Keratinocyte (primary cell): ENCODE results near the gene EEF1A2. TPM values are rescaled to one million over a fixed set of nuclear protein-coding genes. Genes with fewer than 3 reads are reported as not detected.

ENCODE experiments used
- DNase-seq: peaks from one replicate; pipeline ENCODE4 v3.0.0-alpha.2; 2011; ENCODE audit warnings: low read depth, missing footprints, low spot score
- FAIRE-seq: peaks from 2 replicates; lab custom pipeline; 2011; peaks lifted over from hg19 to GRCh38; lab: Jason Lieb, UNC
- H2AFZ ChIP-seq: 2 replicates; pipeline ENCODE4 v1.6.0; 2012; ENCODE audit warnings: low read length, control low read depth, inconsistent platforms; ENCODE audit not compliant: control insufficient read depth
- H3K27ac ChIP-seq: 2 replicates; pipeline ENCODE4 v1.5.1; 2011; ENCODE audit warnings: low read length; ENCODE audit not compliant: control insufficient read depth, insufficient read depth
- H3K27me3 ChIP-seq: 3 replicates; pipeline ENCODE4 v1.6.0; 2011; ENCODE audit warnings: low read length; ENCODE audit not compliant: control insufficient read depth, insufficient read depth; ENCODE audit errors: extremely low read depth
- H3K36me3 ChIP-seq, 2 experiments: 2 replicates in 1 of 2; 3 replicates in 1 of 2; pipeline ENCODE4 v1.5.1; 2011; ENCODE audit warnings: low read length in 2 of 2, mild to moderate bottlenecking in 1 of 2; ENCODE audit not compliant: control insufficient read depth in 2 of 2, insufficient read depth in 2 of 2; ENCODE audit errors: extremely low read depth in 1 of 2
- H3K4me1 ChIP-seq: 3 replicates; pipeline ENCODE4 v1.5.1; 2011; ENCODE audit warnings: low read length; ENCODE audit not compliant: control insufficient read depth, insufficient read depth; ENCODE audit errors: extremely low read depth
- H3K4me2 ChIP-seq: 3 replicates; pipeline ENCODE4 v1.6.0; 2011; ENCODE audit warnings: low read depth, low read length; ENCODE audit not compliant: control insufficient read depth, insufficient read depth; ENCODE audit errors: extremely low read depth
- H3K4me3 ChIP-seq, 3 experiments: fragments of 200-600 bp in 1 of 3; sonication (generic) in 1 of 3; 2 replicates in 2 of 3; 3 replicates in 1 of 3; pipeline ENCODE4 v1.5.1; 2011 to 2016; ENCODE audit warnings: low read length in 3 of 3, mild to moderate bottlenecking in 3 of 3, control low read depth in 2 of 3, inconsistent platforms in 1 of 3, low read depth in 1 of 3, mixed read lengths in 1 of 3, mixed run types in 1 of 3, moderate library complexity in 1 of 3; ENCODE audit not compliant: control insufficient read depth in 2 of 3, insufficient read depth in 2 of 3; ENCODE audit errors: extremely low read depth in 1 of 3
- H3K79me2 ChIP-seq: 2 replicates; pipeline ENCODE4 v1.6.0; 2012; ENCODE audit warnings: low read length; ENCODE audit not compliant: control insufficient read depth, insufficient read depth
- H3K9ac ChIP-seq: 3 replicates; pipeline ENCODE4 v1.6.0; 2011; ENCODE audit warnings: low read length; ENCODE audit not compliant: control insufficient read depth, insufficient read depth; ENCODE audit errors: extremely low read depth
- H3K9me1 ChIP-seq: 3 replicates; pipeline ENCODE4 v1.6.0; 2011; ENCODE audit warnings: low read length; ENCODE audit not compliant: control insufficient read depth, insufficient read depth; ENCODE audit errors: extremely low read depth
- H3K9me3 ChIP-seq: 2 replicates; pipeline ENCODE4 v1.5.1; 2012; ENCODE audit warnings: low read depth, low read length; ENCODE audit not compliant: control insufficient read depth
- H4K20me1 ChIP-seq: 3 replicates; pipeline ENCODE4 v1.6.0; 2011; ENCODE audit warnings: low read length; ENCODE audit not compliant: control insufficient read depth, insufficient read depth; ENCODE audit errors: extremely low read depth
- CTCF ChIP-seq, 3 experiments: IDR thresholded peaks in 1 of 3; conservative IDR thresholded peaks in 1 of 3; optimal IDR thresholded peaks in 1 of 3; 2 replicates in 2 of 3; 3 replicates in 1 of 3; pipeline versions ENCODE3 to v1.5.1; 2011; ENCODE audit warnings: low read length in 3 of 3, mild to moderate bottlenecking in 3 of 3, moderate library complexity in 2 of 3, control low read depth in 1 of 3, inconsistent platforms in 1 of 3; ENCODE audit not compliant: insufficient read depth in 2 of 3; ENCODE audit errors: extremely low read depth in 1 of 3
- EZH2 ChIP-seq: IDR thresholded peaks from one replicate; pipeline ENCODE4 v1.6.1; 2012; ENCODE audit warnings: inconsistent platforms, mild to moderate bottlenecking, low read length, moderate library complexity
- dilution Hi-C: fragments of 300-500 bp; cut with MboI; formaldehyde crosslinking; loops from one replicate; pipeline ENCODE4 v1.7.0; 2020; ENCODE audit warnings: low sequenced_read_pairs; ENCODE audit not compliant: extremely low pct_ligation_motif_present
- polyA plus RNA-seq, 5 experiments: library from polyadenylated mRNA; depleted of rRNA in 3 of 5; stranded (reverse) in 3 of 5; stranded (forward) in 1 of 5; unstranded in 1 of 5; fragments of >200 nt; gene quantifications; 1 replicate in 1 of 5; 2 replicates in 3 of 5; 3 replicates in 1 of 5; pipeline versions ENCODE4 v1.2.1 to v1.2.3, GENCODE V29; 2011 to 2012; ENCODE audit warnings: missing spikeins in 2 of 5, low read depth in 1 of 5, low replicate concordance in 1 of 5

Gene EEF1A2
- polyA plus RNA-seq, 1 donor (not counting 4 experiments of a cell fraction or from before 2014, with no cell fraction given), result 0.12 TPM

- FAIRE-seq (no peak), DNase-seq (no peak)
- Histone ChIP-seq H3K4me1 (peaks cover 10% of the 10 kb centered on the region), H3K4me3 (no peak overlapping the region), H2AFZ (no peak overlapping the region), H3K9me3 (no peaks in the 10 kb centered on the region), H3K79me2 (no peaks in the 10 kb centered on the region), H3K27me3 (peaks cover 42% of the 10 kb centered on the region), H4K20me1 (peaks cover 6% of the 10 kb centered on the region), H3K4me2 (no peak overlapping the region), H3K36me3 (no peaks in the 10 kb centered on the region), H3K27ac (no peak overlapping the region), H3K9ac (no peak overlapping the region), H3K9me1 (no peaks in the 10 kb centered on the region)
- TF ChIP-seq EZH2 (no peak), CTCF (optimal IDR thresholded peaks at IDR 0.05 in 1 of 3, IDR thresholded peaks at IDR 0.05 in 1 of 3, conservative IDR thresholded peaks at IDR 0.05 in 1 of 3; ENCODE audit: extremely low read depth in 1 of 3, insufficient read depth in 2 of 3, low read length in 3 of 3) (no peak)
- dilution Hi-C loops, result no loop called here
Observed at GRCh38 chr20:63461104-63461763, 37.6 kb downstream of the EEF1A2 start.

- H3K9me1 ChIP-seq, result no peaks in the 10 kb centered on the region
- no peak overlapping the region for H3K4me2 ChIP-seq
- H3K36me3 ChIP-seq, result no peaks in the 10 kb centered on the region
- H3K4me1 ChIP-seq, result peaks cover 16% of the 10 kb centered on the region
- H3K9ac ChIP-seq, result no peak overlapping the region
- no peak for TF ChIP-seq EZH2
- no peak for TF ChIP-seq CTCF (optimal IDR thresholded peaks at IDR 0.05 in 1 of 3, IDR thresholded peaks at IDR 0.05 in 1 of 3, conservative IDR thresholded peaks at IDR 0.05 in 1 of 3; ENCODE audit: extremely low read depth in 1 of 3, insufficient read depth in 2 of 3, low read length in 3 of 3)
- FAIRE-seq (no peak), DNase-seq (no peak)
- no peaks in the 10 kb centered on the region for H3K9me3 ChIP-seq
- peaks cover 6% of the 10 kb centered on the region for H4K20me1 ChIP-seq
- H3K27ac ChIP-seq, result no peak overlapping the region
- no peaks in the 10 kb centered on the region for H3K79me2 ChIP-seq
- dilution Hi-C loops, result no loop called here
- H2AFZ ChIP-seq, result no peak overlapping the region
- H3K4me3 ChIP-seq, result no peak overlapping the region
- H3K27me3 ChIP-seq, result peaks cover 42% of the 10 kb centered on the region
Observed at GRCh38 chr20:63459070-63459380, 39.9 kb downstream of the EEF1A2 start.
